Measurements from ENCODE around the gene TCF7L1. TPM values are rescaled to one million over a fixed set of nuclear protein-coding genes. Genes with fewer than 3 reads are reported as not detected.

Gene TCF7L1
- polyA plus RNA-seq, 3 donors = 0.05 to 0.09 TPM; not detected in 1

- Histone ChIP-seq H3K36me3 (replicated peaks in 1 of 2; ENCODE audit: control insufficient read depth in 1 of 2, insufficient read depth in 2 of 2, low read length in 2 of 2) (no peaks in the 10 kb centered on the region), H3K4me1 (ENCODE audit: control insufficient read depth in 1 of 2, insufficient read depth in 2 of 2, low read length in 2 of 2) (no peaks in the 10 kb centered on the region), H3K4me3 (replicated peaks in 1 of 3; ENCODE audit: low read depth in 2 of 3, low read length in 3 of 3) (no peak overlapping the region), H3K27ac (ENCODE audit: low read depth in 1 of 2, low read length in 2 of 2) (no peak overlapping the region), H3K79me2 (ENCODE audit: insufficient read depth, low read length) (no peaks in the 10 kb centered on the region), H3K4me2 (replicated peaks; ENCODE audit: extremely low read depth, low read length, poor library complexity, severe bottlenecking) (no peak overlapping the region), H4K20me1 (ENCODE audit: insufficient read depth, low read length) (no peaks in the 10 kb centered on the region), H2AFZ (ENCODE audit: insufficient read depth, low read depth, low read length, poor library complexity, severe bottlenecking) (no peak overlapping the region), H3K9me3 (replicated peaks in 1 of 2; ENCODE audit: control insufficient read depth in 1 of 2, insufficient read depth in 1 of 2, low read length in 2 of 2) (no peaks in the 10 kb centered on the region), H3K27me3 (ENCODE audit: control insufficient read depth in 2 of 2, insufficient read depth in 2 of 2, low read length in 2 of 2) (peaks cover 0 to 3% of the 10 kb centered on the region in 2 donors), H3K9ac (ENCODE audit: insufficient read depth, low read length, poor library complexity, severe bottlenecking) (no peak overlapping the region)
- no peak overlapping the region for H3K4me3 Mint-ChIP-seq
- intact Hi-C loops (cut with micrococcal nuclease) = no loop called here
- H3K27me3 Mint-ChIP-seq (ENCODE audit: low read depth in 3 of 3) = peaks cover 2 to 6% (median 3%) of the 10 kb centered on the region in 3 donors
- peaks cover 3% of the 10 kb centered on the region for H3K4me1 Mint-ChIP-seq
- no peaks in the 10 kb centered on the region for H3K36me3 Mint-ChIP-seq
- TF ChIP-seq CTCF (IDR thresholded peaks at IDR 0.05) = no peak
- peaks cover 0 to 2% (median 0%) of the 10 kb centered on the region in 7 donors for H3K9me3 Mint-ChIP-seq
- WGBS (ENCODE audit: insufficient coverage) = 85% methylated on average over 5 of the region's 6 CpGs
- no peak for DNase-seq
- peak overlapping the region in 1 of 7 donors; percentile 28 for H3K27ac Mint-ChIP-seq
These were observed 98.2 kb downstream of the TCF7L1 start for GRCh38 chr2:85231468-85231805.

- H3K4me3 ChIP-seq (replicated peaks in 1 of 3; ENCODE audit: low read depth in 2 of 3, low read length in 3 of 3) = no peak overlapping the region
- no peak overlapping the region for H2AFZ ChIP-seq (ENCODE audit: insufficient read depth, low read depth, low read length, poor library complexity, severe bottlenecking)
- H3K4me1 ChIP-seq (ENCODE audit: control insufficient read depth in 1 of 2, insufficient read depth in 2 of 2, low read length in 2 of 2) = no peaks in the 10 kb centered on the region
- H4K20me1 ChIP-seq (ENCODE audit: insufficient read depth, low read length) = no peaks in the 10 kb centered on the region
- Mint-ChIP-seq H3K27me3 (ENCODE audit: low read depth in 3 of 3) (peaks cover 0 to 6% (median 3%) of the 10 kb centered on the region in 3 donors), H3K4me3 (no peak overlapping the region), H3K4me1 (no peaks in the 10 kb centered on the region), H3K27ac (no peak overlapping the region), H3K36me3 (no peaks in the 10 kb centered on the region), H3K9me3 (peaks cover 0 to 2% (median 0%) of the 10 kb centered on the region in 7 donors)
- WGBS (ENCODE audit: insufficient coverage) = 81% methylated on average over 5 of the region's 10 CpGs
- no peak overlapping the region for H3K27ac ChIP-seq (ENCODE audit: low read depth in 1 of 2, low read length in 2 of 2)
- DNase-seq = no peak
- no peak overlapping the region for H3K9ac ChIP-seq (ENCODE audit: insufficient read depth, low read length, poor library complexity, severe bottlenecking)
- H3K36me3 ChIP-seq (replicated peaks in 1 of 2; ENCODE audit: control insufficient read depth in 1 of 2, insufficient read depth in 2 of 2, low read length in 2 of 2) = no peaks in the 10 kb centered on the region
- no peak for TF ChIP-seq CTCF (IDR thresholded peaks at IDR 0.05)
- no peaks in the 10 kb centered on the region for H3K9me3 ChIP-seq (replicated peaks in 1 of 2; ENCODE audit: control insufficient read depth in 1 of 2, insufficient read depth in 1 of 2, low read length in 2 of 2)
- intact Hi-C loops (cut with micrococcal nuclease) = no loop called here
- peaks cover 0 to 3% of the 10 kb centered on the region in 2 donors for H3K27me3 ChIP-seq (ENCODE audit: control insufficient read depth in 2 of 2, insufficient read depth in 2 of 2, low read length in 2 of 2)
- no peaks in the 10 kb centered on the region for H3K79me2 ChIP-seq (ENCODE audit: insufficient read depth, low read length)
- H3K4me2 ChIP-seq (replicated peaks; ENCODE audit: extremely low read depth, low read length, poor library complexity, severe bottlenecking) = no peak overlapping the region
These were observed 98.8 kb downstream of the TCF7L1 start for GRCh38 chr2:85231952-85232351.

All from CD14-positive monocyte (primary cell).